ENCODE results near the gene CEP72.
"Not testable (repeated sequence)": the region's sequence is repeated elsewhere in the genome, so short reads cannot be mapped to it uniquely, and the experiment has no call there.

The CEP72 gene

GRCh38 chr5:611731-612486 lies at the start of gene CEP72:
TSS of gene CEP72 (plus strand) at chr5:612340. CDS start at chr5:612362, 22 bp downstream.
- DNase-seq = peak; percentile 82

- no peak for DNase-seq
Observed at GRCh38 chr5:565782-566440, 46.2 kb upstream of the CEP72 start.

GRCh38 chr5:566636-567309 lies 45.4 kb upstream of the CEP72 start:
- no peak for DNase-seq

GRCh38 chr5:567664-568060 lies 44.5 kb upstream of the CEP72 start:
- DNase-seq = no peak

- no peak for DNase-seq
Observed at GRCh38 chr5:568061-568781, 43.9 kb upstream of the CEP72 start.

GRCh38 chr5:568809-569208 lies 43.3 kb upstream of the CEP72 start:
- no peak for DNase-seq

GRCh38 chr5:569358-569867 lies 42.7 kb upstream of the CEP72 start:
- DNase-seq = no peak

GRCh38 chr5:569868-570361 lies 42.2 kb upstream of the CEP72 start:
- DNase-seq = no peak

GRCh38 chr5:570446-570845 lies 41.7 kb upstream of the CEP72 start:
- no peak for DNase-seq

- no peak for DNase-seq
Observed at GRCh38 chr5:570886-571285, 41.3 kb upstream of the CEP72 start.

GRCh38 chr5:571791-572190 lies 40.3 kb upstream of the CEP72 start:
- DNase-seq = no peak

GRCh38 chr5:572398-573019 lies 39.6 kb upstream of the CEP72 start:
- no peak for DNase-seq

- DNase-seq = no peak
Observed at GRCh38 chr5:573206-573605, 38.9 kb upstream of the CEP72 start.

GRCh38 chr5:573976-574375 lies 38.2 kb upstream of the CEP72 start:
- no peak for DNase-seq

GRCh38 chr5:574906-575305 lies 37.2 kb upstream of the CEP72 start:
- DNase-seq = no peak

- DNase-seq = no peak
Observed at GRCh38 chr5:575636-576035, 36.5 kb upstream of the CEP72 start.

- not testable (repeated sequence) for DNase-seq
Observed at GRCh38 chr5:577214-577613, 34.9 kb upstream of the CEP72 start.

GRCh38 chr5:577800-578199 lies 34.3 kb upstream of the CEP72 start:
- no peak for DNase-seq

- no peak for DNase-seq
Observed at GRCh38 chr5:579211-579610, 32.9 kb upstream of the CEP72 start.

- DNase-seq = no peak
Observed at GRCh38 chr5:579746-580366, 32.3 kb upstream of the CEP72 start.

GRCh38 chr5:580436-580835 lies 31.7 kb upstream of the CEP72 start:
- DNase-seq = no peak

- no peak for DNase-seq
Observed at GRCh38 chr5:581266-581665, 30.9 kb upstream of the CEP72 start.
